ENCODE measurements around the gene SOX12. TPM values are rescaled to one million over a fixed set of nuclear protein-coding genes. Genes with fewer than 3 reads are reported as not detected.
A peak's percentile ranks its signal among the peaks of the same experiment; 100 is the strongest.

The SOX12 gene
- total and polyA plus RNA-seq, 4 donors: 0.67 to 4.2 (median 1.7) TPM

DNA sequence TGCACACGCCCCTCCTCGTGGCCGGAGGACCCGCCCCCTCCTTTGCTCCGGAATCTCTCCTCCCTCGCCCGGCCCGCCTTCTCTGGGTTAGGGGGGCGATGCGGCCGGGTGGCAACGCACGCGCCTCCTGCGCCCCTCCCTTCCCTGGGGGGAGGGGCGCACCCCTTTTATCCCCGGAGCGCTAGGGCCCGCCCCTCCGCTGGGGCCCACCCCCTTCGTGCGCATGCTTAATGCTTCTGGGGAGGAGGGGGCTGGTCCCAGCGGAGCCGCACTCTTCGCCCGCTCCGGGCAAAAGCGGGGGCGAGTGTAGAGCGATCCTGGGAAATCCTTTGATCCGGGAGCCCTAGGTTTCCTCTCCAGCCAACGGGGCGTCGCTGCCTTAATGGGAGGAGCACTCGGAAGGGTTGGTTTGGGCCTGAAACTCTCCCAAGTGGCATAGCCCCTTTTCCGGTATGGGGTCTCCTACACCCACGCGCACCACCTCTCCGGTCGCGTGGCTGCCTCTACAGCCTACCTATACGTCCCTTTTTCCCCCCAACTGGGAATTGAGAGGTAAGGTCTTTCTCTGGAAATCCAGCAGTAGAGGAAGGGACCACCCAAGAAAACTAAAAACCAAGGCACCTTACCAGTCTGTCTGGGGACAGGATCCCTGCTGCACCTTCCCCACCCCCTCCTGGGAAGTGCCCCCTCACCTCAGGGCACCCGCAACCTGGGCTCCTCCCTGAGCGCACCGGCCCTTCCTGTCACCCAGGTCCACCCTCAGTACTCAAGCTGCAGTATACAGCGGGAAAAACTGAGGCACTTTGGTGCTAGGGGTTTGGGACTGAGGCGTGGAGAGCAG lies 2.1 kb downstream of the SOX12 start:
- TF ChIP-seq GABPA (IDR thresholded peaks at IDR 0.05 in 1 of 2, conservative IDR thresholded peaks at IDR 0.05 in 1 of 2) (no peak), TAF1 (conservative IDR thresholded peaks at IDR 0.05) (no peak), RAD21 (IDR thresholded peaks at IDR 0.05) (no peak), HNF4G (IDR thresholded peaks at IDR 0.05) (no peak), NR2F2 (IDR thresholded peaks at IDR 0.05) (no peak), YY1 (IDR thresholded peaks at IDR 0.05) (no peak), SP1 (IDR thresholded peaks at IDR 0.05) (peak; percentile 36), REST (IDR thresholded peaks at IDR 0.05) (no peak), EGR1 (IDR thresholded peaks at IDR 0.05; ENCODE audit: low read depth in 2 of 2) (peak; percentile 86 to 90), RXRA (IDR thresholded peaks at IDR 0.05) (no peak), FOXA1 (IDR thresholded peaks at IDR 0.05) (no peak)
- TF ChIP-seq, protein P1, sequence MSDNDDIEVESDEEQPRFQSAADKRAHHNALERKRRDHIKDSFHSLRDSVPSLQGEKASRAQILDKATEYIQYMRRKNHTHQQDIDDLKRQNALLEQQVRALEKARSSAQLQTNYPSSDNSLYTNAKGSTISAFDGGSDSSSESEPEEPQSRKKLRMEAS (IDR thresholded peaks at IDR 0.05): peak; percentile 25
- TF ChIP-seq, protein P2, sequence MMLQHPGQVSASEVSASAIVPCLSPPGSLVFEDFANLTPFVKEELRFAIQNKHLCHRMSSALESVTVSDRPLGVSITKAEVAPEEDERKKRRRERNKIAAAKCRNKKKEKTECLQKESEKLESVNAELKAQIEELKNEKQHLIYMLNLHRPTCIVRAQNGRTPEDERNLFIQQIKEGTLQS (IDR thresholded peaks at IDR 0.05): no peak
- no peaks in the 10 kb centered on the region for H3K9me3 ChIP-seq (ENCODE audit: control insufficient read depth in 4 of 4, low read length in 3 of 4)
- H3K4me3 ChIP-seq (ENCODE audit: low read depth in 1 of 3, low read length in 3 of 3): peak overlapping the region in 2 of 3 donors; percentile 44 to 68
- H3K4me1 ChIP-seq (ENCODE audit: control insufficient read depth in 4 of 4, insufficient read depth in 4 of 4, low read length in 3 of 4): peaks cover 7 to 31% (median 16%) of the 10 kb centered on the region in 4 donors
- H3K27ac ChIP-seq (ENCODE audit: low read depth in 1 of 2, low read length in 2 of 2): peak overlapping the region; percentile 1 to 88
- WGBS: 12% methylated on average over 47 of the region's 47 CpGs
- no peaks in the 10 kb centered on the region for H3K36me3 ChIP-seq (ENCODE audit: control insufficient read depth in 4 of 4, insufficient read depth in 3 of 4, low read depth in 1 of 4, low read length in 3 of 4)
- peak overlapping the region in 1 of 2 donors; percentile 15 for H3K9ac ChIP-seq (ENCODE audit: low read depth in 1 of 2, low read length in 2 of 2)
- peak; percentile 78 for DNase-seq (ENCODE audit: low spot score)
- no peaks in the 10 kb centered on the region for H3K27me3 ChIP-seq (ENCODE audit: control insufficient read depth in 4 of 4, insufficient read depth in 4 of 4, low read length in 3 of 4)

- DNase-seq (ENCODE audit: low spot score): no peak
- WGBS: 69% methylated on average over 31 of the region's 31 CpGs
- peak overlapping the region in 1 of 3 donors; percentile 28 for H3K4me3 ChIP-seq (ENCODE audit: low read depth in 1 of 3, low read length in 3 of 3)
Measured at GRCh38 chr20:328027-328974, 2.9 kb downstream of the SOX12 start.

More at GRCh38 chr20:328027-328974, 2.9 kb downstream of the SOX12 start:
- no peak overlapping the region for H3K9ac ChIP-seq (ENCODE audit: low read depth in 1 of 2, low read length in 2 of 2)
- no peak for TF ChIP-seq TAF1 (conservative IDR thresholded peaks at IDR 0.05)
- H3K4me1 ChIP-seq (ENCODE audit: control insufficient read depth in 4 of 4, insufficient read depth in 4 of 4, low read length in 3 of 4): peaks cover 7 to 31% (median 16%) of the 10 kb centered on the region in 4 donors
- H3K9me3 ChIP-seq (ENCODE audit: control insufficient read depth in 4 of 4, low read length in 3 of 4): no peaks in the 10 kb centered on the region
- H3K27ac ChIP-seq (ENCODE audit: low read depth in 1 of 2, low read length in 2 of 2): peak overlapping the region in 1 of 2 donors; percentile 1
- H3K27me3 ChIP-seq (ENCODE audit: control insufficient read depth in 4 of 4, insufficient read depth in 4 of 4, low read length in 3 of 4): no peaks in the 10 kb centered on the region
- no peaks in the 10 kb centered on the region for H3K36me3 ChIP-seq (ENCODE audit: control insufficient read depth in 4 of 4, insufficient read depth in 3 of 4, low read depth in 1 of 4, low read length in 3 of 4)

All from liver (tissue), 9 donors.